Measurements from ENCODE around the gene KRTAP3-3. TPM values are rescaled to one million over a fixed set of nuclear protein-coding genes. Genes with fewer than 3 reads are reported as not detected.

Gene KRTAP3-3
- total RNA-seq, 1 experiment from 2014 or later: not detected

DNA sequence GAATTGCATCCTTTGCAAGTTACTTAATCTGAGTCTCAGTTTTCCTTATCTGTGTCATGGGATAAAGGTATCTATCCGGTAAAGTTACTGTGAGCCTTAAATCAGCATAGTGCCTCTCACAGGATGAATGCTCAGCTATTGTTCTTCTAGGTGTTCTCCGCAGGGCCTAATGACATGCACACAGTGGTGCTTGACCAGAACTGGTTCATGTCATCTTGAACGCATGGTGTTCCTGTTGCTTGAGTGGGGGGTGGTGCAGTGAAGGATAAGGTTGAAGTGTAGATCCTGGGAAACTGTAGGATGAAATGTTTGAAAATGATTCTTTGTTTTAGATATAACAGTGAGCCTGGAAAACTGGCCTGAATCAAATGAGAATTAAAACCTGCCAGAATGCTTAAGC, 13.8 kb downstream of the KRTAP3-3 start:
- Mint-ChIP-seq H3K9me3 (no peaks in the 10 kb centered on the region), H3K27ac (no peak overlapping the region), H3K36me3 (ENCODE audit: insufficient read depth in 1 of 3, low read depth in 3 of 3) (no peaks in the 10 kb centered on the region), H3K4me1 (peaks cover 11 to 14% of the 10 kb centered on the region in 2 experiments), H3K4me3 (no peak overlapping the region; a peak in 1 of 5 replicates), H3K27me3 (ENCODE audit: low read depth) (peaks cover 3% of the 10 kb centered on the region)
- no peak overlapping the region for H3K14ac ChIP-seq (ENCODE audit: insufficient read depth, low read length)
- H3K79me2 ChIP-seq (ENCODE audit: insufficient read depth, low read length): no peaks in the 10 kb centered on the region
- no peak overlapping the region for H4K5ac ChIP-seq (ENCODE audit: insufficient read length, low read depth, low read length)
- no peak overlapping the region for H3K23ac ChIP-seq (ENCODE audit: insufficient read length, low read depth, low read length)
- H2BK15ac ChIP-seq (ENCODE audit: low read depth, low read length): no peak overlapping the region
- WGBS (ENCODE audit: extremely low coverage, insufficient read length, low lambda C conversion rate): no CpG with 5 or more reads among the region's 3 CpGs
- H2BK12ac ChIP-seq (ENCODE audit: insufficient read length, low read depth, low read length): no peak overlapping the region
- H3K79me1 ChIP-seq (ENCODE audit: insufficient read depth, low read depth, low read length, poor library complexity, severe bottlenecking): no peaks in the 10 kb centered on the region
- H3K18ac ChIP-seq (ENCODE audit: insufficient read length, low read depth, low read length): no peak overlapping the region
- H4K8ac ChIP-seq (replicated peaks; ENCODE audit: insufficient read length, low read depth, low read length): no peak overlapping the region
- no peaks in the 10 kb centered on the region for H3K23me2 ChIP-seq (ENCODE audit: insufficient read length, low read depth, low read length, poor library complexity, severe bottlenecking)
- H3K4ac ChIP-seq (ENCODE audit: low read depth, low read length): no peak overlapping the region
- no peak overlapping the region for H2BK120ac ChIP-seq (ENCODE audit: low read depth, low read length, poor library complexity, severe bottlenecking)
- H3K9me3 ChIP-seq (ENCODE audit: control insufficient read depth, low read depth, low read length): no peaks in the 10 kb centered on the region
- H3T11ph ChIP-seq (ENCODE audit: low read length): no peak overlapping the region
- no peak overlapping the region for H2AFZ ChIP-seq (ENCODE audit: low read length)
- H2BK5ac ChIP-seq (ENCODE audit: insufficient read length, low read length): no peak overlapping the region
- H3K27ac ChIP-seq (ENCODE audit: insufficient read length, low read depth, low read length): no peak overlapping the region
- no peak overlapping the region for H3K9ac ChIP-seq (ENCODE audit: extremely low read depth, insufficient read length, low read length)
- no peaks in the 10 kb centered on the region for H3K27me3 ChIP-seq (ENCODE audit: insufficient read depth, low read length)
- H3K4me1 ChIP-seq (ENCODE audit: insufficient read depth, low read length): no peaks in the 10 kb centered on the region; the same call in 1 of the 2 replicates
- no peak overlapping the region for H2BK20ac ChIP-seq (ENCODE audit: low read depth, low read length, poor library complexity, severe bottlenecking)
- H2AK5ac ChIP-seq (ENCODE audit: insufficient read length, low read length): no peak overlapping the region
- H3K56ac ChIP-seq (ENCODE audit: insufficient read length, low read depth, low read length): no peak overlapping the region
- TF ChIP-seq CTCF (conservative IDR thresholded peaks at IDR 0.05): no peak
- no peak overlapping the region for H3K4me2 ChIP-seq (ENCODE audit: insufficient read depth, insufficient read length, low read length)
- H4K91ac ChIP-seq (ENCODE audit: insufficient read length, low read depth, low read length): no peak overlapping the region
- no peaks in the 10 kb centered on the region for H4K20me1 ChIP-seq (ENCODE audit: control insufficient read depth, insufficient read depth, insufficient read length)
- no peak for DNase-seq

Data from H9 (cell line).